Pancreas (tissue), 10 donors: ENCODE data around the gene CCDC148. TPM values are rescaled to one million over a fixed set of nuclear protein-coding genes. Genes with fewer than 3 reads are reported as not detected.

Experiments
- ATAC-seq, 4 donors: fragments of 200-7000 bp; cut with Tn5 transposase; one replicate each; pipeline versions ENCODE4 v1.8.0 to v1.9.1; 2020; ENCODE audit warnings: mild to moderate bottlenecking in 4 of 4, moderate library complexity in 4 of 4
- DNase-seq, 6 donors: peaks; one replicate each; pipeline ENCODE4 v3.0.0-alpha.2; 2020
- FAIRE-seq: peaks from 2 replicates; lab custom pipeline; 2012; peaks lifted over from hg19 to GRCh38; lab: Jason Lieb, UNC
- H3K27ac ChIP-seq, 4 donors: fragments of 200-600 bp; sonication (generic); 1 replicate in 3 of 4; 2 replicates in 1 of 4; pipeline versions ENCODE4 v1.5.0 to v1.8.0; 2020
- H3K27me3 ChIP-seq, 4 donors: fragments of 200-600 bp; one replicate each; pipeline ENCODE4 v1.8.0; 2021
- H3K36me3 ChIP-seq, 3 donors: fragments of 200-600 bp; sonication (generic) in 1 of 3; one replicate each; pipeline versions ENCODE4 v1.5.0 to v1.8.0; 2020 to 2021
- H3K4me1 ChIP-seq, 3 donors: fragments of 200-600 bp; one replicate each; pipeline ENCODE4 v1.8.0; 2021
- H3K4me3 ChIP-seq, 4 donors: fragments of 200-600 bp; sonication (generic) in 2 of 4; one replicate each; pipeline versions ENCODE4 v1.5.0 to v1.8.0; 2020 to 2021
- H3K9me3 ChIP-seq, 4 donors: fragments of 200-600 bp; one replicate each; pipeline ENCODE4 v1.8.0; 2021
- WGBS, 2 donors: extraction: QIAGEN DNeasy Blood & Tissue Kit; methylation state at CpG; one replicate each; pipeline ENCODE4 v1.1.7; 2013; 5-methylcytosine and 5-hydroxymethylcytosine counted together
- intact Hi-C, 3 donors: fragments of 100-400 bp; cut with DNase I; formaldehyde crosslinking; loops; one replicate each; pipeline versions ENCODE4 v1.11.1 to v1.14.2; 2022
- polyA plus RNA-seq, 2 donors: library from polyadenylated mRNA; stranded (reverse); fragments of 200-250 nt; gene quantifications; one replicate each; pipeline ENCODE4 v1.2.3, GENCODE V29; 2013
- total RNA-seq, 6 donors: library from RNA; stranded (reverse); fragmentation: NEBNext Ultra II Directional in 4 of 6; extraction: Animal tissue kit (Norgen Biotek cat#: 25700) in 4 of 6; gene quantifications; one replicate each; pipeline versions ENCODE4 v1.2.1 to v1.2.4, GENCODE V29; 2021 to 2023
- TF ChIP-seq, protein P1 (sequence below), 4 donors: fragments of 200-600 bp; sonication (generic) in 3 of 4; IDR thresholded peaks; one replicate each; pipeline versions ENCODE4 v1.5.0 to v1.8.0; 2021; ENCODE audit warnings: antibody characterized with exemption in 4 of 4
- donor health status: healthy with polysubstance abuse.
- donor health status: DM: no; HTN: no; CAD: no; lungs with moderate emphysema.
- donor health status: DM: no; HTN: no; CAD: no.
- donor health status: control.
- donor health status: control.
- donor health status: Bipolar disorder and iron deficiency.
- donor health status: DM: yes; HTN: yes; CAD: no.
- donor health status: DM: no; HTN: no; CAD: no.
- donor health status: DM: no; HTN: no; CAD: no.
- donor health status: DM: yes; HTN: yes; CAD: no.

Gene CCDC148
- total and polyA plus RNA-seq, 8 donors = 0.38 to 1.5 (median 0.79) TPM

GRCh38 chr2:158242280-158242679, 214.3 kb downstream of the CCDC148 start:
- Histone ChIP-seq H3K9me3 (no peaks in the 10 kb centered on the region), H3K27ac (no peak overlapping the region), H3K4me3 (no peak overlapping the region), H3K4me1 (no peaks in the 10 kb centered on the region), H3K27me3 (no peaks in the 10 kb centered on the region), H3K36me3 (no peaks in the 10 kb centered on the region)
- TF ChIP-seq, protein P1, sequence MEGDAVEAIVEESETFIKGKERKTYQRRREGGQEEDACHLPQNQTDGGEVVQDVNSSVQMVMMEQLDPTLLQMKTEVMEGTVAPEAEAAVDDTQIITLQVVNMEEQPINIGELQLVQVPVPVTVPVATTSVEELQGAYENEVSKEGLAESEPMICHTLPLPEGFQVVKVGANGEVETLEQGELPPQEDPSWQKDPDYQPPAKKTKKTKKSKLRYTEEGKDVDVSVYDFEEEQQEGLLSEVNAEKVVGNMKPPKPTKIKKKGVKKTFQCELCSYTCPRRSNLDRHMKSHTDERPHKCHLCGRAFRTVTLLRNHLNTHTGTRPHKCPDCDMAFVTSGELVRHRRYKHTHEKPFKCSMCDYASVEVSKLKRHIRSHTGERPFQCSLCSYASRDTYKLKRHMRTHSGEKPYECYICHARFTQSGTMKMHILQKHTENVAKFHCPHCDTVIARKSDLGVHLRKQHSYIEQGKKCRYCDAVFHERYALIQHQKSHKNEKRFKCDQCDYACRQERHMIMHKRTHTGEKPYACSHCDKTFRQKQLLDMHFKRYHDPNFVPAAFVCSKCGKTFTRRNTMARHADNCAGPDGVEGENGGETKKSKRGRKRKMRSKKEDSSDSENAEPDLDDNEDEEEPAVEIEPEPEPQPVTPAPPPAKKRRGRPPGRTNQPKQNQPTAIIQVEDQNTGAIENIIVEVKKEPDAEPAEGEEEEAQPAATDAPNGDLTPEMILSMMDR (IDR thresholded peaks at IDR 0.05) = no peak
- DNase-seq (no peak), FAIRE-seq (no peak), ATAC-seq (no peak)
- 62 to 70% methylated on average over 2 of the region's 2 CpGs for WGBS, 2 donors
- intact Hi-C loops = no loop called here

DNA sequence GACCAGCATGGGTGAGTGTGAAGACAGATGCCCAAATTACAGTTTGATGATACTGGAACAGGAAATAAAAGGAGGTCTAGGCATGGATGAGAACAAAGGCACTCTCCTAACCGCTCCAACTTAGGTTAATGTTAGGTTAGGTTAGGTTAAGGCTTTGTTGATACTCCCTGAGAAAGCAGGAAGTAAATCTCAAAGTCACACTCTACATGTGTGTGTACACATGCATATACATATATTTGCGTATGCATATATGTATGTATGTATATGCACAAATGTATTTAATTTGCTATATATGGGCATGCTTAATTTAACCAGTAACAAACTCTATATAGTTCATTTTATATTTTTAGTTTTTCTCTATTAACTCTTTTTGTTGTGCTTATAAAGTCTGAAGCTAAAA, 215.6 kb downstream of the CCDC148 start:
- no peak for ATAC-seq
- Histone ChIP-seq H3K9me3 (no peaks in the 10 kb centered on the region), H3K36me3 (no peaks in the 10 kb centered on the region), H3K4me1 (no peaks in the 10 kb centered on the region), H3K27me3 (no peaks in the 10 kb centered on the region), H3K4me3 (no peak overlapping the region), H3K27ac (no peak overlapping the region)
- no peak for FAIRE-seq
- DNase-seq = no peak
- TF ChIP-seq, protein P1 (IDR thresholded peaks at IDR 0.05) = no peak
- 47 to 50% methylated on average over 2 of the region's 2 CpGs for WGBS, 2 donors
- intact Hi-C loops = no loop called here

GRCh38 chr2:158239271-158239670, 217.3 kb downstream of the CCDC148 start:
- H3K4me3 ChIP-seq = no peak overlapping the region
- ATAC-seq (no peak), DNase-seq (no peak), FAIRE-seq (no peak)
- H3K4me1 ChIP-seq = no peaks in the 10 kb centered on the region
- intact Hi-C loops = no loop called here
- no peak overlapping the region for H3K27ac ChIP-seq
- no peaks in the 10 kb centered on the region for H3K27me3 ChIP-seq
- H3K9me3 ChIP-seq = no peaks in the 10 kb centered on the region
- H3K36me3 ChIP-seq = no peaks in the 10 kb centered on the region
- TF ChIP-seq, protein P1 (IDR thresholded peaks at IDR 0.05) = no peak
- WGBS, 2 donors = 87 to 91% methylated on average over 2 of the region's 2 CpGs

GRCh38 chr2:158234497-158234896, 222.1 kb downstream of the CCDC148 start:
- Histone ChIP-seq H3K27ac (no peak overlapping the region), H3K27me3 (no peaks in the 10 kb centered on the region), H3K4me1 (no peaks in the 10 kb centered on the region), H3K36me3 (no peaks in the 10 kb centered on the region), H3K9me3 (no peaks in the 10 kb centered on the region), H3K4me3 (no peak overlapping the region)
- TF ChIP-seq, protein P1 (IDR thresholded peaks at IDR 0.05) = no peak
- DNase-seq = no peak
- intact Hi-C loops = no loop called here
- ATAC-seq = no peak
- FAIRE-seq = no peak
- 92 to 96% methylated on average over 1 of the region's 1 CpG for WGBS, 2 donors

- intact Hi-C loops = no loop called here
- WGBS, 2 donors = 60 to 75% methylated on average over 1 of the region's 1 CpG
- TF ChIP-seq, protein P1 (IDR thresholded peaks at IDR 0.05) = no peak
- Histone ChIP-seq H3K27ac (no peak overlapping the region), H3K4me3 (no peak overlapping the region), H3K4me1 (no peaks in the 10 kb centered on the region), H3K9me3 (no peaks in the 10 kb centered on the region), H3K36me3 (no peaks in the 10 kb centered on the region), H3K27me3 (no peaks in the 10 kb centered on the region)
- FAIRE-seq = peak; percentile 49
- DNase-seq = no peak
- no peak for ATAC-seq
These were observed 224.1 kb downstream of the CCDC148 start for GRCh38 chr2:158232476-158232875.
